GM12891 (cell line): ENCODE measurements around the gene KLLN.

Experiments used
- PAX5 ChIP-seq: IDR thresholded peaks from 2 replicates; pipeline ENCODE4 v1.6.1; 2011; ENCODE audit warnings: low read length, moderate library complexity, mild to moderate bottlenecking; ENCODE audit not compliant: insufficient read depth, severe bottlenecking
- POLR2A ChIP-seq: IDR thresholded peaks from 2 replicates; pipeline ENCODE4 v1.6.1; 2011; ENCODE audit warnings: low read depth, low read length, control low read depth
- POLR2AphosphoS5 ChIP-seq: IDR thresholded peaks from 2 replicates; pipeline ENCODE4 v1.6.1; 2011; ENCODE audit warnings: low read depth, low read length, control low read depth
- POU2F2 ChIP-seq: IDR thresholded peaks from 2 replicates; pipeline ENCODE4 v1.6.1; 2011; ENCODE audit warnings: low read depth, mild to moderate bottlenecking, control low read depth, low read length, moderate library complexity
- SPI1 ChIP-seq: IDR thresholded peaks from 2 replicates; pipeline ENCODE4 v1.6.1; 2011; ENCODE audit warnings: low read depth, low read length, control low read depth
- TAF1 ChIP-seq: IDR thresholded peaks from 2 replicates; pipeline ENCODE4 v1.6.1; 2011; ENCODE audit warnings: low read depth, low read length, control low read depth

- no peak for TF ChIP-seq SPI1
- no peak for TF ChIP-seq POLR2AphosphoS5
- no peak for TF ChIP-seq POLR2A
- TF ChIP-seq TAF1 = no peak
- TF ChIP-seq PAX5 = no peak
- TF ChIP-seq POU2F2 = no peak
These were observed 24.7 kb downstream of the KLLN start for GRCh38 chr10:87838650-87839049.
